ENCODE results near the gene TMEM233. TPM values are rescaled to one million over a fixed set of nuclear protein-coding genes. Genes with fewer than 3 reads are reported as not detected.
A peak's percentile ranks its signal among the peaks of the same experiment; 100 is the strongest.

Gene TMEM233
- total RNA-seq (100 to 1,000 TPM in 1 of 4 donors, 10 to 100 TPM in 3; 11.6 to 108 (median 25.1) TPM), polyA plus RNA-seq (100 to 1,000 TPM in 1 of 3 donors, 10 to 100 TPM in 2; 69.7 to 125 (median 78.3) TPM)
- long read RNA-seq, donor 1, transcript TMEM233-201 (3 exons, 3,081 nt) = major isoform, 17 of 22 reads
- long read RNA-seq, donor 1, partial matches to known transcripts = 1 of 22 reads
- long read RNA-seq, donor 1, other reads (novel, unspliced or antisense) = 4 of 22 reads
- long read RNA-seq, donor 2, transcript TMEM233-202 (4 exons, 438 nt) = minor isoform, 16 of 165 reads
- long read RNA-seq, donor 2, transcript TMEM233-201 (3 exons, 3,081 nt) = major isoform, 98 of 165 reads
- long read RNA-seq, donor 2, partial matches to known transcripts = 9 of 165 reads
- long read RNA-seq, donor 2, other reads (novel, unspliced or antisense) = 42 of 165 reads

DNA sequence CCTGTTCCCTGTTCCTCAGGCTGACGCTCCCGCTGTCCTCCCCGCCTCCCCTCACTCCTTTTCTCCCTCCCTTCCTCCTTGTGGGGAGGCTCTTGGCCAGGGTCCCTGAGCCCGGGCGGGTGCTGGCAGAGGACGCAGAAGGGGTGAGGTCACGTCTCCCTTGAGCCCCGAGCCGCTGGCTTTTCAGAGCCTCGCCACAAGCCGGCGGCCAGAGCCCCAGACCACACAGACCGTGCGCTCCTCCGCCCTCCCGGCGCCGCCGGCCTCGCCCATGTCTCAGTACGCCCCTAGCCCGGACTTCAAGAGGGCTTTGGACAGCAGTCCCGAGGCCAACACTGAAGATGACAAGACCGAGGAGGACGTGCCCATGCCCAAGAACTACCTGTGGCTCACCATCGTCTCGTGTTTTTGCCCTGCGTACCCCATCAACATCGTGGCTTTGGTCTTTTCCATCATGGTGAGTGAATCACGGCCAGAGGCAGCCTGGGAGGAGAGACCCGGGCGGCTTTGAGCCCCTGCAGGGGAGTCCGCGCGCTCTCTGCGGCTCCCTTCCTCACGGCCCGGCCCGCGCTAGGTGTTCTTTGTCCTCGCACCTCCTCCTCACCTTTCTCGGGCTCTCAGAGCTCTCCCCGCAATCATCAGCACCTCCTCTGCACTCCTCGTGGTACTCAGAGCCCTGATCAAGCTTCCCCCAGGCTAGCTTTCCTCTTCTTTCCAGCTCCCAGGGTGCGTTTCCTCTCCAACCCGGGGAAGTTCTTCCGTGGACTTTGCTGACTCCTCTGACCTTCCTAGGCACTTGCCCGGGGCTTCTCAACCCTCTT is at the start of gene TMEM233:
TSS of gene TMEM233 (plus strand) at position 197 of the 821 bp plus-strand sequence. CDS start at position 272, 75 bp downstream.
- TF ChIP-seq, protein P1, sequence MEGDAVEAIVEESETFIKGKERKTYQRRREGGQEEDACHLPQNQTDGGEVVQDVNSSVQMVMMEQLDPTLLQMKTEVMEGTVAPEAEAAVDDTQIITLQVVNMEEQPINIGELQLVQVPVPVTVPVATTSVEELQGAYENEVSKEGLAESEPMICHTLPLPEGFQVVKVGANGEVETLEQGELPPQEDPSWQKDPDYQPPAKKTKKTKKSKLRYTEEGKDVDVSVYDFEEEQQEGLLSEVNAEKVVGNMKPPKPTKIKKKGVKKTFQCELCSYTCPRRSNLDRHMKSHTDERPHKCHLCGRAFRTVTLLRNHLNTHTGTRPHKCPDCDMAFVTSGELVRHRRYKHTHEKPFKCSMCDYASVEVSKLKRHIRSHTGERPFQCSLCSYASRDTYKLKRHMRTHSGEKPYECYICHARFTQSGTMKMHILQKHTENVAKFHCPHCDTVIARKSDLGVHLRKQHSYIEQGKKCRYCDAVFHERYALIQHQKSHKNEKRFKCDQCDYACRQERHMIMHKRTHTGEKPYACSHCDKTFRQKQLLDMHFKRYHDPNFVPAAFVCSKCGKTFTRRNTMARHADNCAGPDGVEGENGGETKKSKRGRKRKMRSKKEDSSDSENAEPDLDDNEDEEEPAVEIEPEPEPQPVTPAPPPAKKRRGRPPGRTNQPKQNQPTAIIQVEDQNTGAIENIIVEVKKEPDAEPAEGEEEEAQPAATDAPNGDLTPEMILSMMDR (IDR thresholded peaks at IDR 0.05) = no peak
- 0% methylated on average over 46 to 48 of the region's 48 CpGs for WGBS, 3 donors
- Histone ChIP-seq H3K27me3 (ENCODE audit: insufficient read depth in 3 of 3, low read length in 2 of 3) (no peaks in the 10 kb centered on the region), H3K27ac (peak within 1 kb of the TSS; percentile 93), H3K4me1 (peaks cover 29% of the 10 kb centered on the region), H3K4me3 (peak within 1 kb of the TSS; percentile 85), H3K36me3 (ENCODE audit: insufficient read depth in 1 of 2, low read depth in 1 of 2) (peaks cover 0 to 4% of the 10 kb centered on the region in 2 donors), H3K9me3 (no peaks in the 10 kb centered on the region)
- ATAC-seq = peak; percentile 56 to 76 (median 64)
- intact Hi-C loops (cut with DNase I) = loop anchor here (5.0 to 10.0 kb wide), 3 partner anchors 54 to 409 kb away; partner anchors contain the start of gene PRKAB1 (in 1 of the 2)
- peak; percentile 69 to 94 for DNase-seq

DNA sequence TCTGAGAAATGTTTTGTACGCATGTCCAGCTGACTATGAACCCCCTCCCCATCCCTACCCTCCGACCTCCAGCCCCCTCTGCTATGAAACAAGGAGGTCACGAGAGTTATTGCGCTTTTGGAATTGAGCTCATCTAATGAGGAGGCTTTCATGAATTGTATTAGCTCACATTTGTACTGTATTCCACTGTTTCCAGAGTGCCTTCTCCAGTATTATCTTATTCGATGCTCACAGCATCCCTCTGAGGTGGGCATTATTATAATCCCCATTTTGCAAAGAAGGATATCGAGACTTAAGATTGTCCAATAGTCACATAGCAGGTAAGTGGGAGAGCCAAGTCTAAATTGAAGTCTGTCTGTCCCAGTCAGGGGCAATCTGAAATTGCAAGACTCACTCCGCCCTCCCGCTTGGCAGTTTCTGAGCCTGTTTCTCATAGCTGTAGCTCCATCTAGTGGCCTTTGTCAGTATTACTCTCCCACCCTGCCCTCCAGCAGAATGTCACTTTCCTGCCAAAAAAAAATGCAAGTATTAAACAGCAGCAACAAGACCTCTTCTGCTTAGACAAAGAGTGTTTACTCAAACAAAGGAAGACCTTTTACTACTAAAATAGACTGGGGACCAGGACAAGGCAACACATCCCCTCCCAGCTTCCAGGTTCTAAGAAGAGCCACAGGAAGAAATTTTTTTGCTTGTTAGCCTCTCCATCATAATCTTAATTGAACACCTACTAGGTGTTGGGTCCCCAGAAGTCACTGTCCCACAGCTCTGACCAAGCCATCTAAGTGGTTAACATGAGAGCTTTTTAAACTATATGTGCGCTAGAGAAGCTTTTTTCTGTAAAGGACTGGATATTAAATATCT is 48.6 kb upstream of the TMEM233 start:
- no peaks in the 10 kb centered on the region for H3K4me1 ChIP-seq
- 52 to 57% (median 56%) methylated on average over 9 of the region's 9 CpGs for WGBS, 3 donors
- intact Hi-C loops (cut with DNase I) = loop anchor here (2.0 to 5.0 kb wide), 2 partner anchors 100 to 103 kb away; no protein-coding TSS in a partner anchor
- DNase-seq (peak; percentile 33 to 61), ATAC-seq (peak; percentile 57 to 88 (median 72))
- H3K4me3 ChIP-seq = no peak overlapping the region
- no peak overlapping the region for H3K27ac ChIP-seq
- H3K36me3 ChIP-seq (ENCODE audit: insufficient read depth in 1 of 2, low read depth in 1 of 2) = no peaks in the 10 kb centered on the region
- no peaks in the 10 kb centered on the region for H3K9me3 ChIP-seq
- H3K27me3 ChIP-seq (ENCODE audit: insufficient read depth in 3 of 3, low read length in 2 of 3) = no peaks in the 10 kb centered on the region
- TF ChIP-seq, protein P1 (IDR thresholded peaks at IDR 0.05) = peak; percentile 84

DNA sequence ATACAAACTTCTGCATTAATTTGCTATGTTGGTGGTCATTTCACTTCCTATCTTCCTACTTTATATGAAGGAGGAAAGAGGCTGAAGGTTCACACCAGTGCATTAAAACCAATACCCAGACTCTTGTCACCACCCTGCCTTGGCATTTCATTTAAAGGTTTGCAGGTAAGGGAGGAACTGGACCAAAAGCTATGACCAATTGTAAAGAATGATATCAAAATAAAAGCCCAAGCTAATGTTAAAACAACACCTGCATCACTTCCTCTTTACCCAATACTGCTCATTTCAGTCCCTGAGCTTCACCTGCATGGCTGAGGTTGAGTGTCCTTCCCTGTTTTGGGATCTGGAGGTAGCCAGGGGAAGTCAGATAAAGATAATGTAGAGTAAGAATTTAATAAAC is 47.2 kb upstream of the TMEM233 start:
- intact Hi-C loops (cut with DNase I) = no loop called here
- Histone ChIP-seq H3K4me1 (no peaks in the 10 kb centered on the region), H3K27me3 (ENCODE audit: insufficient read depth in 3 of 3, low read length in 2 of 3) (no peaks in the 10 kb centered on the region), H3K4me3 (no peak overlapping the region), H3K9me3 (no peaks in the 10 kb centered on the region), H3K27ac (no peak overlapping the region), H3K36me3 (ENCODE audit: insufficient read depth in 1 of 2, low read depth in 1 of 2) (no peaks in the 10 kb centered on the region)
- TF ChIP-seq, protein P1 (IDR thresholded peaks at IDR 0.05) = no peak
- ATAC-seq (no peak), DNase-seq (no peak)

DNA sequence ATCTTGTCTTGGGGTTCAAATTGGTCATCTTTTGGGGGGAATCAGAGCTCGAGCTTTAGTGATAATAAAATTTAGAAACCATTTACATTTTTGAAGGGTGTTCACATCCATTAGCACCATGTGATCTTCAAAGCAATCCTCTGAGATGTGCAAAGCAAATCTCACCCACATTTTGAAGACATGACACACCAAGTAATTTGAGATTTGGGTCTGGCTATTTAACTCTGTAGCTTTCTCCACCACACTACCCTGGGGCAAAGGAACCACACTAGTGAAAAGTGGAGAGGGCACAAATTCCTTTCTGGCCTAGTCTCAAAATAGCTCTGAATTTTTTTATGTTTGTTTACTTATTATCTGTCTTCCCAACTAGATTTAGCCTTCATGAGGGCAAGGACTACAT is 46.6 kb upstream of the TMEM233 start:
- TF ChIP-seq, protein P1 (IDR thresholded peaks at IDR 0.05) = no peak
- intact Hi-C loops (cut with DNase I) = no loop called here

More for the DNA sequence above, 46.6 kb upstream of the TMEM233 start:
- Histone ChIP-seq H3K27ac (no peak overlapping the region), H3K27me3 (ENCODE audit: insufficient read depth in 3 of 3, low read length in 2 of 3) (no peaks in the 10 kb centered on the region), H3K4me1 (no peaks in the 10 kb centered on the region), H3K4me3 (no peak overlapping the region), H3K36me3 (ENCODE audit: insufficient read depth in 1 of 2, low read depth in 1 of 2) (no peaks in the 10 kb centered on the region), H3K9me3 (no peaks in the 10 kb centered on the region)
- DNase-seq (no peak), ATAC-seq (no peak)
- WGBS, 3 donors = 34 to 61% (median 48%) methylated on average over 1 of the region's 1 CpG

Measured in psoas muscle (tissue), 8 donors.